ENCODE results near the gene KCNIP1.

GRCh38 chr5:170540271-170540670 is 36.5 kb downstream of the KCNIP1 start:
- no peak for TF ChIP-seq CTCF (optimal IDR thresholded peaks at IDR 0.05 in 1 of 3, IDR thresholded peaks at IDR 0.05 in 1 of 3, conservative IDR thresholded peaks at IDR 0.05 in 1 of 3; ENCODE audit: extremely low read depth in 1 of 3, insufficient read depth in 2 of 3, low read length in 3 of 3)
- TF ChIP-seq EZH2 (IDR thresholded peaks at IDR 0.05; ENCODE audit: low read length): no peak

Data from keratinocyte (primary cell).